ENCODE measurements around the gene SMYD1.
"Not testable (repeated sequence)": the region's sequence is repeated elsewhere in the genome, so short reads cannot be mapped to it uniquely, and the experiment has no call there.

Gene SMYD1

DNA sequence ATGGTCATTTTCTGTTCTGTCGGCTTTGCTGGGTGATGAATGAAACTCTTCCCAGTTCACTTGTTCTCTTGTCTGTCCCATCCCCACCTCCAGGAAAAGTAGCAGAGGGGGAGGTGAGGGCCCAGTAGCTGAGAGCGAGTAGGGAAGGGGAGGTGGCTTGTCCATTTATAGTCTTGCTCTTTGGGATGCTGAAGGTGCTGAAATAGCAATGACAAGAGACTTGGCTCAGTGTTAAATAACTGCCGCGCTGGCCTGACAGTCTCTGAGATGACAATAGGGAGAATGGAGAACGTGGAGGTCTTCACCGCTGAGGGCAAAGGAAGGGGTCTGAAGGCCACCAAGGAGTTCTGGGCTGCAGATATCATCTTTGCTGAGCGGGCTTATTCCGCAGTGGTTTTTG, at the start of gene SMYD1:
Gene SMYD1, plus strand, starts transcription at position 228 of the 400 bp plus-strand sequence. Its CDS starts 40 bp downstream, at position 268.
- DNase-seq: no peak

DNA sequence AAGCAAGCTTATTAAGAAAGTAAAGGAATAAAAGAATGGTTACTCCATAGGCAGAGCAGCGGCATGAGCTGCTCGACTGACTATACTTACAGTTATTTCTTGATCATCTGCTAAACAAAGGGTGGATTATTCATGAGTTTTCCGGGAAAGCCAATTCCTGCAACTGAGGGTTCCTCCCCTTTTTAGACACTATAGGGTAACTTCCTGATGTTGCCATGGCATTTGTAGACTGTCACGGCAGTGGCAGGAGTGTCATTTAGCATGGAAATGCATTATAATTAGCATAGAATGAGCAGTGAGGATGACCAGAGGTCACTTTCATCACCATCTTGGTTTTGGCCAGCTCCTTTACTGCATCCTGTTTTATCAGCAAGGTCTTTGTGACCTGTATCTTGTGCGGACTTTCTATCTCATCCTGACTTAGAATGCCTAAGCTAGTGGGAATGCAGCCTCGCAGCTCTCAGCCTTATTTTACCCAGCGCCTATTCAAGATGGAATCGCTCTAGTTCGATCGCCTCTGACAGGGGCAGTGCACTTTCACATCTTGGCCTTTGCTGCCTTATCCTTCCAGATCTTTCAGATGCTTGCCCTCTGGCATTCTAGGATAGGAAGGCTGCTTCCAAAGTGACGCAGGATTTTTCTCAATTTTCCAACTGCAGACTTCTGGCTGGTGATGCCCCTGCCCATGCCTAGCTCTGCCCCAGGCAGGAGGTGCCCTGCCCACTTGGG, 49.4 kb upstream of the SMYD1 start:
- DNase-seq: not testable (repeated sequence)

DNA sequence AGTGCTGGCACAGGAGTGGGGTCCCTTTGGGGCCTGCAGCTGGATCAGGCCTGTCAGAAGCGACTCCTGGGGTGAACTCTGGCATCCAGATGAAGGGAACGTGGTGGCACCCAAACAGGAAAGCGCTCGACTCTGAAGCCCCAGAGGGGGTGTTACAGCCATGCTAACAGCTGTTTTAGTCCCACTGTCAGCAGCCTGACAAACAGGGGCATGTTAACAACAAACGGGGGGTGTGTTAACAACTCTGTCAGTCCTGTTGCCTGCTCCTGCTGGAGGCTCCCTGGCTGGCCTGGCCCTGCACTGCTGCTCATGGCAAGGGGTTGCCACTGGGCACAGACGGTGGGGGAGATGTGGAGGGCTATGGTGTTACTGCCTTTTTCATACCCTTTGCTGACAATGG, 48.7 kb upstream of the SMYD1 start:
- DNase-seq: no peak

DNA sequence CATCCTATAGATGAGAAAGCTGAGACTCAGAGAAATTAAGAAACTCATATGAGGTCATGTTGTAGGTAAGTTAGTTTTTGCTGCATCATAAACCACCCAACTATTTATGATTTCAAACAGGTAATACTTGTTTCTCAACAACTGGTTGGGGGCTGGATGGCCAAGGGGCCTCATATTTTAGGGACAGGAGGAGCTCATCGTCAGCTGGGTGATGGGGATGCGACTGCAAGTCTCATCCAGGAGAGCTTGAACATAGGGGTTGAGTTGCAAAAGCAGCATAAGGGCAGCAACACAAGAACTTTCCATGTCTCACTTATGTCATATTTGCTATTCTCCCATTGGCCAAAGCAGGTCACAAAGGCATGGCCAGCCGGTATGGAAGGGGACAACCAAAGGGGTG, 47.6 kb upstream of the SMYD1 start:
- no peak for DNase-seq

DNA sequence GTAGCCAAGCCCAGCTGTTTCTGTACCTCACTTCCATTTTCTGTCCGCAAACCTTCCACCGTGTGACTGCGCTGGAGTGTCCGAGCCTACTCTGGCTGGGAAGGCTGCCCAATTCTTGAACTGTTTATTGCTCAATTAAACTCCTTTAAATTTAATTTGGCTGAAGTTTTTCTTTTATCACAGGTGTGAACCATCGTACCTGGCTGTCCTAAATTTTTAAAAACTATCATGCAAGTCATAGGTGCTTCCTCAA, 45.0 kb upstream of the SMYD1 start:
- no peak for DNase-seq

DNA sequence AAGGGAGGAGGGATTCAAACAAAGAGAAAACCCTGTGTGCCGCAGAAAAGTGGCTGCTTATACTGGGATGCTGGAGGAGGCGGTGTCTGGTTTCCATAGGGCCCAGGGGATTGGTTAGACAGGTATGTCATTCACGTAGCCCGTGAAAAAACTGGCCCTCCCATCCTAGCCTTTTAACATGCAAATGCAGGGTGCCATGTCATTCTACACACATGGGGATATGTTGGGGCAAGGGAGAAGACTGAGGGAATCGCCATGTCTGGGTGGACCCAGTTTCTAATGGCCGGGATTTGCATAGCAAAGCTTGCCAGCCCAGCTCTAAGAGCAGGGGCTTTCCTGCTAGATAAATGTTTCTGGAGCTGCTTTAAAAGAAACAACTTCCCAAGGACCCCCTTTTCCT, 43.1 kb upstream of the SMYD1 start:
- DNase-seq: no peak

DNA sequence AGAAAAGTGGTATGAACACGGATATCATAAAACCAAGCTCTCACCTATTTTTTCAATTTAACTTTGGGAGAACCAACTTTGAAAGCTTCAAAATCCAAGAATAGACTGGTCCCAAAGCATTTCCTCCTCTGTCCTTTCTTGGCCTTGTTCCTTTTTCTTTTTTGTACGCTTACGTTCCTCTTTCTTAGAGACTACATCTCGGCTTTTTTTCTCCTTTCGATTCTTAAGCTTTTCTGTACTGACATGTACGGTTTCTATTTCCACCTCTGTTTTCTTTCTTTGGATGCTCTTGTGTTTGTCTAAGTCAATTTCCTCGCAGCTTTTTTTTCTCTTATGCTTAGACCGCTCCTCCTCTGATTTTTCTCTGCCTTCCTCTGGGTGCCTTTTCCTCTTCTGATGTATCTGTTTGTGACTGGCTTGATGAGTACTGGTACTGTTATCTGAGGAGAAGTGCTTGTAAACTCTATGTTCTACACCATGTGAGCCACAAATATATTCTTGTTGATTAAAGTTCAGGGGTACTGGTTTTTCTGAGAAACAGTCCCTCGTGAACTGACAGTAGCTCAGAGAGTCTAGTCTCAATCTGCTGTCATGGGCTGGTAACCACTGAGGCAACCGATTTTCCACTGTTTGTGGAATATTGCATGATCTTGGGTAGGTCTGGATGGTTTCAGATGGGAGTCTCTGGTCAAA, 39.8 kb upstream of the SMYD1 start:
- DNase-seq: no peak

DNA sequence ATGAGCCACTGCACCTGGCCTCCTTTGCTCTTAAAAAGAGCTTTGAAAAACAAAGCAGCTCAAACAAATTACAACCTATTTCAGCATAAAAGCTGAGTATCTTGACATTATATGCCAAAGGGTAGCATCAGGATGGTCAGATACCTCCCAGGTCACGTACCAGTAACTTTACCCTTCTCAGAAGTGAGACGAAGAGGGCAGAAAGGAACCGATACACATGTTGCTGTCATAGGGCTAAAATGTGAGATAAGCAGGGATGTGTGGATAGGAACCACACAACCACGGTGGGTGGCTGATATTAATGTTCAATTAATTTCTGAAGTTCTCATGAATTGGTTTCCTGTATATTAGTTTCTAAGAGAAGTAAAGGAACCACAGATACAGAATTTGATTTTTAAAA, 38.7 kb upstream of the SMYD1 start:
- no peak for DNase-seq

DNA sequence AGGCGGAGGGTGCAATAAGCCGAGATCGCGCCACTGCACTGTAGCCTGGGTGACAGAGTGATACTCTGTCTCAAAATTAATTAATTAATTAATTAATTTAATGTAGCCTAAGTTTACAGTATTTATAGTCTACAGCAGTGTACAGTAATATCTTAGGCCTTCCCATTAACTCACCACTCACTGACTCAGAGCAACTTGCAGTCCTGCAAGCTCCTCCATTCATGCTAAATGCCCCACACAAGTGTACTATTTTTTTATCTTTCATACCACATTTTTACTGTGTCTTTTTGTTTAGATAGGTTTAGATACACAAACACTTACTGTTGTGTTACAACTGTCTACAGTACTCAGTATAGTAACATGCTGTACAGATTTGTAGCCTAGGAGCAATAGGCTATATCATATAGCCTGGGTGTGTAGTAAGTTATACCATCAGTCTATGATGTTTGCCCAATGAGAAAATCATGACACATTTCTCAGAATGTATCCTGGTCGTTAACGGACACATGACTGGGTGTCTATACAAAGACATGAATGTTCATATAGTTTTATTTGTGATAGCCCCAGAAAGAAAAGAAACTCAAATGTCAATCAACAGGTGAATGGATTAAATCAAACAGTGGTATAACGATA, 35.4 kb upstream of the SMYD1 start:
- DNase-seq: no peak

DNA sequence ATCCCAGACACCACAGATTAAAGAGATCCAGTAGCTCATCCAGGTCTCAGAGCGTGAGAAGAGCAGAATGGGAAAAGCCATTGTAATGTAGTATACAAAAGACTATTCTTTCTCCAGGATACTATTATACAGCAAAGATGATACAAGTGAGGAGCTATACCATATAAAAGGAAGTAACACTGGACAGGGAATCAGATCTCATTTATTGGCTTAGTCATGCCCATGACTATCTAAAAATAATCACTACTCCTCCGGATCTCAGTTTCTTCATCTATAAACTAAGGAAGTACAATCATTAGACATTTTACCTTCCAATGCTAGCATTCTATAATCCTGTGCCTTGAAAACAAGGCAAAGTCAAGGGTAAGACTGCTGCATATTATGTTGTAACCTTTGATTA, 31.4 kb upstream of the SMYD1 start:
- no peak for DNase-seq

DNA sequence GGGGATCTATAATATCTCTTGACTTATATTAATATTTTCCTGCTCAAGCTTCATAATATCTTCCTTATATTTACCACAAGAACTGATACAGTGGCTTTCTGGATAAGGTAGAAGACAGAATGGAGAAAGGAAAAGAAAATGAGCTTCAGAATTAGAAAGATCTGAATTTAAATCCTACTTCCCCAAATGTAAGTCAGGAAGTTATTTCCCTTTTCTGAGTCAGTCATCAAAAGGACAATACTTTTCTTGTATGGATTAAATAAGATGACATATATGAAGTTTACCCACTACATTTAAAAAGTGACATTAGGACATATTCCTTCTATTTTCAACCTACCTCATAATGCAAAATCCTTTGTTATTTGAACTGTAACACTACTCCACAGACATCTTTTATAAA, 31.0 kb upstream of the SMYD1 start:
- no peak for DNase-seq

DNA sequence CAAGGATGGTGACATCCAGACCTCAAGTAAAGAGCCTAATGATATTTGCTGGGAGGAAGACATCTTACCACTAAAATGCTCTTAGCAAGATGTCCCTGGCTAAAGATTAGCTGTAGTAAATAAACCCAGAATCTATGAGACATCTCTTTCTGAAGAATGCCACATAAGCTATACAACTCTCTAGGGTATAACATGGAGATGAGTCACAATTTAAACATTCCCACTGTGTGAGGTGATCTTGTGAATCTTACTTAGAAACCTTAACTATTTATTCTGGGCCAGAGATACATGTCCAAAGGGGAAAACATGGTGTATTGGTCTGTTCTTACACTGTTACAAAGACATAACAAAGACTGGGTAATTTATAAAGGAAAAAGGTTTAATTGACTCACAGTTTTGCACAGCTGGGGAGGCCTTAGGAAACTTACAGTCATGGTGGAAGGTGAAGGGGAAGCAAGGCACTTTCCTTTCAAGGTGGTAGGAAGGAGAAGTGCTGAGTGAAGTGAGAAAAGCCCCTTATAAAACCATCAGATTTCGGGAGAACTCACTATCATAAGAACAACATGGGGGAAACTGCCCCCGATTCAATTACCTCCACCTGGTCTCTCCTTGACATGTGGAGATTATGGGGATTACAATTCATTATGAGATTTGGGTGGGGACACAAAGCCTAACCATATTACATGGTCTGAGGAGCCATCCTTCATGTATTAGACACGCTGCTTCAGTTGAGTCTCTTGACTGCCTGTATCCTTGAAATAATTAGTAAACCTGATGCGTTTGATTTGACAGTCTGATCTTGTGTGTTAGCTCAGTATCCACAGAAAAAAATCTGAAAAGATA, 29.1 kb upstream of the SMYD1 start:
- DNase-seq: no peak

DNA sequence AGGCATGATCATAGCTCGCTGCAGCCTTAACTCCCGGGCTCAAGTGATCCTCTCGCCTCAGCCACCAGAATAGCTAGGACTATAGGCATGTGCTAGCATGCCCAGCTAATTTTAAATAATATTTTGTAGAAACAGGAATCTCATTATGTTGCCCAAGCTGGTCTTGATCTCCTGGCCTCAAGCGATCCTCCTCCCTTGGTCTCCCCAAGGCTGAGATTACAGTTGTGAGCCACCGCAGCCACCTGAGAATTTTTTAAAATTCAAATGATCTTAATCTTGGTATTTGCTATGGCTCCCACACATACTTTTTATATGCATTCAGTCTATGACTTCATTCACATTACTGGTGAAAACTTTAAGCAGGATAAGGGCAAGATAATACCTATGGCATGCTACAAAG, 25.1 kb upstream of the SMYD1 start:
- no peak for DNase-seq

DNA sequence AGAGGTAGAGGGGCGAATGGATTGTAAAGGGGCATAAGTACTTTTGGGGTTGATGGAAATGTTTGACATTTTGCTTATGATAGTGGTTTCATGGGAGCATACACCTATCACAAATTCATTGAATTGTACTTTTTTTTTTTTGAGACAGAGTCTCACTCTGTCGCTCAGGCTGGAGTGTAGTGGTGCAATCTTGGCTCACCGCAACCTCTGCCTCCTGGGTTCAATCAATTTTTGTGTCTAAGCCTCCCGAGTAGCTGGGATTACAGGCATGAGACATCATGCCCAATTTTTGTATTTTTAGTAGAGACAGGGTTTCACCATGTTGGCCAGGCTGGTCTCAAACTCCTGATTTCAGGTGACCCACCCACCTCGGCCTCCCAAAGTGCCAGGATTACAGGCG, 22.1 kb upstream of the SMYD1 start:
- not testable (repeated sequence) for DNase-seq

DNA sequence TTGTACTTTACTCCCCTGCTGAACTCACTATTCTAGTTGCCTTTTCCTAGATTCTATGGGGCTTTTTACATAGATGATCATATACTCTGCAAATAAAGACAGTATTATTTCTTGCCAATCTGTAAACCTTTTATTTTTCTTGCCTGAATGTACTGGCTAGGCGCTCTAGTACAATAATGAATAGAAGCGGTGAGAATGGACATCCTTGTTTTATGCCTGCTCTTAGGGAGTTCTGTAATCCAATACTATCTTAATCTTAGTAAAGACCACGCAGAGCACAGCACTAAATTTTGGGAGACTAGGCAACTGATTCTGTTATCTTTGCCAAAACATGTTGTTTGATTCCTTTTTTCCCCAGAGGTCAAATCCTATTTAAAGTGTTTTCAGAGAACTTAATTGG, 19.1 kb upstream of the SMYD1 start:
- no peak for DNase-seq

DNA sequence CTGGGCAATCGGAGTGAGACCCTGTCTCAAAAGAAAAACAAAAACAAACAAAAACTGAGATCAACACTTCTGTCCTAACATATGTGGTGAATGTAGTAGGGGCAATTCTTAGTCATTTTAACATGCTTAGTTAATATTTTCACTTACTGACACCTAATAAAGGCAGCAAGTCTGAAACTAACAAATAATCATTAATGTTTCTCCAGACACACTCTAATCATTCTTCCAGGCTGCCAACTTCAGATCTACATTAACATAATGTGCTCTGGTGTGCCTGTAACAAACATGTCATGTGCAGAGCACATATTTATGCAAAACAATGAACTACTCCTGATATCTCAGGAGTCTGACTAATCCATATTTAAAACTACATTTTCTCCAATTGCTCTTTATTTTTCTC, 18.0 kb upstream of the SMYD1 start:
- no peak for DNase-seq

DNA sequence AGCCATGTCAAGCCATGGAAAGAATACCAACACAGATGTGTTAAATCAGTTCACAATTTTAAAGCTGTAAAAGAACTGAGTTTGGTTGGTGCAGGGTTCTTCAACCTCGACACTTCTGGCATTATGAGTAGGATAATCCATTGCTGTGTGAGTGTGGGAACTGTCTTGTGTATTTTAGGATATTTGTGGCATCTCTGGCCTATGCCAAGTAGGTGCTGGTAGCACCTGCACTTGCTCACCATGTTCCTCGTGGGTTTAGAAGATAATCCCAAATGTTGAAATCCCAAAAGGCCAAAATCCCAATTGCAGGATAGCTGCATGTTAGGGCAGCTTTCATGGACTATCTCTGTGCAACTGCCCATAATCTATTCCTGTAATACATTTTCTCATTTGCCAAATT, 15.8 kb upstream of the SMYD1 start:
- DNase-seq: no peak

DNA sequence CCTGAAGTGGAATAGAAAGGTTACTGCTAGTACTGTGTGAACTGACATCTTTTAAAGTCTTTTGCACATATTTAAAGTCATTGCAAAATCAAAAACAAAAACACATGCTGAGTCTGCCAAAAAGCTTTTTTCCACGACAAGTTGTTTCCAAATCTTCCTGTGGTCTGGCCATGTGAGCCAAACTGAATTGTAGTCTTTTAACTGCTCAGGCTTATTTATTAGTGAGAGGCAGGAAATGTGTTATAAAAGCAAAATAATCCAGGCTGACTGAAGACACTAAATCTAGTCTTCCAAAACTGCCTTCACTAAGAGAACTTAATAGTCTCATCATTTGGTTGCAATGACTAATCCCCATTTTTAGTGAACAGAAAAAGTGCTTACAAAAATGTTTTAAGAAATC, 14.3 kb upstream of the SMYD1 start:
- no peak for DNase-seq

DNA sequence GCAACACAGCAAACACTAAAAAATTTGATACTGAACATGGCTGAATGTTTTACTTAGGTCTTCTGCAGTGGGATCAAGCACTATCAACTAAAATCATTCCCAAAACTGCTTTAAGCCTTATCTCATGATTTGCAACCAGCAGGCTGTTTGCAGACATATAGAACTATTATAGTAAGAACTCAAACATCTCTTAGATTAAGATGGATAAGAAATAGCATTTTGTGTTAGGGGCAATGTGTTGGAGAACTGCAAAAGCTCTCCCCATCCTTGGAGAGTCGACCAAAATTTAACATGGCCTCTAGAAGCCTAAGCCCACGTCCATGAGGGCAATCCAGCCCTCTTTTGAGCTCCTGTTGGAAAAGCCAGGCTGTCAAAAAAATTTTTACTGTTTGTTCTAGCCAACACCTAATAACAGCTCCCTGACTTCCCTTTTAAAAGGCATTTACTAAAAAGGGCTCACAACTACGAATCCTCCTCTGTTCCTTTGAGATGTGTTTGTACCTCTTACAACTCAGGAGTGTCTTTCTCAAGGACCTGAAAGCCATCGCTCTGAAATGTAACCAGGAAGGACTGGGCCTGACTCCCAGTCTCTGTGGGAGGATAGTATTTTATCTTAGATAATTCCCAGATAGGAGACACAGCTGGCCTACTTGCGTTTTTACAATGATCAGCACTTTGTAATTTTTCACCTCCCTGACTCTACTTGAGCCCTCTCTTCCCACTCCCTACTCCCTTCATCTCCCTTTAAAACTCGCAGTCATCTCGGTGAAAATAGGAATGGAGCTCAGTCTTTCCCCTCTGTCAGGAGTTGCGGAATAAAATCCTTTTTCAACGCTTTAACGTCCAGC, 13.5 kb upstream of the SMYD1 start:
- DNase-seq: no peak

DNA sequence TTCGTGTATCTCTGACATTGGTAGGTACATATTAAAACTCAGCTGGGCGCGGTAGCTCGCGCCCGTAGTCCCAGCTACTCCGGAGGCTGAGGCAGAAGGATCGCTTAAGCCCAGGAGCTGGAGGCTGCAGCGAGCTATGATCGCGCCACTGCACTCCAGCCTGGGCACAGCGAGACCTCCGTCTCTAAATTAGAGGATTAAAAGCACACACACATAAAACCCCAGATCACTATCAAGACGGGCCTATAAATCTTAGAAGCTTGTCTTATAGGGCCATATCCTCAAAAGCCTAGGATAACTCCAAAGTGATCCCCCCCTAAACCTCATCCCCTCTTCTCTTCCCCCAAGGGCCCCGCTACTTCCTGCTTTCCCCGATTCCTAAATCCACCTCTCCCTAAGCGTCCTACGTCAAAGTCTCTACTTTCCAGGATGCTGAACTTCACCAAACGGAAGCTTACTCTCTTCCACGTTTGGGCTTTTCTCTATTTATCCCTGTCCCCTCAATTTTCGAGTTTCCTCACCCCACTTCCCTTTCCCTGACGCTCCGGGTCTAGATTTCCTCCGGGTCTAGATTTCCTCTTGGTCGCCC, 12.7 kb upstream of the SMYD1 start:
- DNase-seq: peak; percentile 36

DNA sequence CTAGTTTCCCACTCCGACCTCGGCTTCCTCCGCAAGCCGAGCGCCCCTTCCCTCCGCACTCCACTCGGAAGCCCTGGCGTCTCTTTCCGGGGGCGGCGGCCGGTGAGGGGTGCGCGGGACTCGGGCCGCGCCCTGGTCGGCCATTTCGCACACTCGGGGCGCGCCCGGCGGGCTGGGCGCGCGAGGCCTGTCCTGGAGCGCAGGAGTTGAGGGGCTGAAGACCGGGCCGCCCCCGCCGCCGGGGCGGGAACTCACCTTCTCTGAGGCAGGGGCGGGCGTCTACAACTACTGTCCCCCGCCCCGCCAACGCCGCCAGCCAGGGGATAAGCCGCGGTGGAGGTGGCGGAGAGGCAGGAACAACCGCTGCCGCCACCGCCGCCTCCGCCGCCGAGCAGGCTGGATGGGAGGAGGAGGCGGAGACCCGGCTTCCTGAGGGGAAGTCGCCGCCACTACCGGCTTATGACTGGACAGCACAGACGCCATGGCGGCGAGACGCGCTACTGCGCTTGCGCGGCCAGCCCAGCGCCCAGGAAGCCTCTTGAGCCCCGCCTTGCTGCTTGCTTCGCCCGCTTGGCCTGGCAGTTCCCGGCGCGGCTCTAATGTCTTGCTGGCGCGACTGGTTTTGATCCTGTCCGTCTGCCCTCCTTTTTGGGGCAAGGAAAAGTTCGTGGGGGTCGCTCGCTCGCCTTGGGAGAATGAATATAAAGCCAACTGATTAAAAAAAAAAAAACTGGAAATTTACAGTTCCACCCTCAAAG, 12.1 kb upstream of the SMYD1 start, which contains the start of gene KRCC1:
Gene KRCC1, minus strand, starts transcription at position 413 of the 758 bp plus-strand sequence. CDS start 27,220 bp downstream, outside the sequence.
- peak; percentile 96 for DNase-seq

All from NCI-H345 (cell line).